Measurements from ENCODE around the gene COL28A1.
"Not testable (repeated sequence)": the region's sequence is repeated elsewhere in the genome, so short reads cannot be mapped to it uniquely, and the experiment has no call there.

COL28A1 gene

DNA sequence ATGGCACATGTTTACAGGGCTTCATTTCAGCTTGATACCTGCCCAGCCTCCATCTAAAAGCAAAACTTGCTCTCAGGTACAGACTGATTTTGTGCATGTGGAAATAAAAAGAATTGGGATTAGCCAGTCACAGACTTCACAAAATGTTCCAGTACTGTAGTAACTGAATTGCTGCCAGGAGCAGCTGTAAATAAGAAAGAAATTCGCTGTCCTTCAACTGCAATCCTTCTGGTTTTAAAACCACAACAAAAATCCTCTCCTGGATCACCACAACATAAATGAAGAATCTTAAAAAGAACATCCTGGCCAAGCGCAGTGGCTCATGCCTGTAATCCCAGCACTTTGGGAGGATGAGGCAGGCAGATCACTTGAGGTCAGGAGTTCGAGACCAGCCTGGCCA is 27.1 kb upstream of the COL28A1 start:
- H3K4me2 ChIP-seq (ENCODE audit: low read length) = no peak overlapping the region
- no peak overlapping the region for H3K4me3 ChIP-seq (ENCODE audit: low read depth, low read length)
- no peak overlapping the region for H4K91ac ChIP-seq (ENCODE audit: low read depth, low read length)
- no peak overlapping the region for H4K8ac ChIP-seq (ENCODE audit: low read depth, low read length)
- no peak overlapping the region for H2AK5ac ChIP-seq (ENCODE audit: low read length)
- H3K23ac ChIP-seq (ENCODE audit: low read length) = no peak overlapping the region
- no peak overlapping the region for H3K18ac ChIP-seq (ENCODE audit: low read length)
- no peak overlapping the region for H4K12ac ChIP-seq (ENCODE audit: low read depth, low read length)
- no peaks in the 10 kb centered on the region for H3K36me3 ChIP-seq (ENCODE audit: control insufficient read depth in 1 of 2, insufficient read depth in 2 of 2, low read length in 2 of 2)
- DNase-seq = no peak
- H3K4me1 ChIP-seq (ENCODE audit: control insufficient read depth in 1 of 2, insufficient read depth in 2 of 2, low read length in 2 of 2) = peaks cover 8 to 17% of the 10 kb centered on the region in 2 experiments
- no peaks in the 10 kb centered on the region for H3K27me3 ChIP-seq (ENCODE audit: insufficient read depth, low read length)
- H3K9ac ChIP-seq (ENCODE audit: low read length) = no peak overlapping the region
- H2BK12ac ChIP-seq (ENCODE audit: low read length) = no peak overlapping the region
- H3K9me3 ChIP-seq (ENCODE audit: insufficient read depth, low read depth, low read length) = no peaks in the 10 kb centered on the region
- no peak overlapping the region for H2BK120ac ChIP-seq (ENCODE audit: insufficient read depth, low read length, poor library complexity)
- H3K79me2 ChIP-seq (ENCODE audit: control insufficient read depth, insufficient read depth, low read length, poor library complexity) = peaks cover 6% of the 10 kb centered on the region
- no peak overlapping the region for H2AFZ ChIP-seq (ENCODE audit: insufficient read depth, low read length, poor library complexity)
- H3K79me1 ChIP-seq (ENCODE audit: low read length) = peaks cover 24% of the 10 kb centered on the region
- WGBS (ENCODE audit: extremely low coverage, insufficient coverage, insufficient read length) = no CpG with 5 or more reads among the region's 3 CpGs
- H2BK5ac ChIP-seq (ENCODE audit: low read depth, low read length, poor library complexity) = no peak overlapping the region
- no peak overlapping the region for H3K4ac ChIP-seq (ENCODE audit: low read depth, low read length)
- no peak overlapping the region for H3K14ac ChIP-seq (ENCODE audit: low read length)
- H3K27ac ChIP-seq (ENCODE audit: low read depth, low read length) = no peak overlapping the region

DNA sequence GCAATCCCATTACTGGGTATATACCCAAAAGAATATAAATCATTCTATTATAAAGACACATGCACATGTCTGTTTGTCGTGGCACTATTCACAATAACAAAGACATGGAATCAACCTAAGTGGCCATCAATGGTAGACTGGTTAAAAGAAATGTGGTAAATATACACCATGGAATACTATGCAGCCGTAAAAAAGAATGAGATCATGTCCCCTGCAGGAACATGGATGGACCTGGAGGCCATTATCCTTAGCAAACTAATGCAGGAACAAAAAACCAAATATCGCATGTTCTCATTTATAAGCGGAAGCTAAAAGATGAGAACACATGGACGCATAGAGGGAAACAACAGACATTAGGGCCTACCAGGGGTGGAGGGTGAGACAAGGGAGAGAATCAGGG is 25.9 kb upstream of the COL28A1 start:
- H3K27me3 ChIP-seq (ENCODE audit: insufficient read depth, low read length); DNase-seq; H3K27ac ChIP-seq (ENCODE audit: low read depth, low read length); H3K36me3 ChIP-seq (ENCODE audit: control insufficient read depth in 1 of 2, insufficient read depth in 2 of 2, low read length in 2 of 2); H2BK120ac ChIP-seq (ENCODE audit: insufficient read depth, low read length, poor library complexity); H3K79me2 ChIP-seq (ENCODE audit: control insufficient read depth, insufficient read depth, low read length, poor library complexity); H3K4me2 ChIP-seq (ENCODE audit: low read length); H4K12ac ChIP-seq (ENCODE audit: low read depth, low read length); H3K14ac ChIP-seq (ENCODE audit: low read length); H3K18ac ChIP-seq (ENCODE audit: low read length); H4K8ac ChIP-seq (ENCODE audit: low read depth, low read length); H3K4me3 ChIP-seq (ENCODE audit: low read depth, low read length); H2BK12ac ChIP-seq (ENCODE audit: low read length); H3K9ac ChIP-seq (ENCODE audit: low read length); H4K91ac ChIP-seq (ENCODE audit: low read depth, low read length); H2AK5ac ChIP-seq (ENCODE audit: low read length); H2AFZ ChIP-seq (ENCODE audit: insufficient read depth, low read length, poor library complexity); H3K23ac ChIP-seq (ENCODE audit: low read length); H3K9me3 ChIP-seq (ENCODE audit: insufficient read depth, low read depth, low read length); H2BK5ac ChIP-seq (ENCODE audit: low read depth, low read length, poor library complexity); H3K4ac ChIP-seq (ENCODE audit: low read depth, low read length): not testable (repeated sequence)
- H3K79me1 ChIP-seq (ENCODE audit: low read length) = peaks cover 16% of the 10 kb centered on the region
- H3K4me1 ChIP-seq (ENCODE audit: control insufficient read depth in 1 of 2, insufficient read depth in 2 of 2, low read length in 2 of 2) = peaks cover 8 to 17% of the 10 kb centered on the region in 2 experiments
- WGBS (ENCODE audit: extremely low coverage, insufficient coverage, insufficient read length) = no CpG with 5 or more reads among the region's 5 CpGs

DNA sequence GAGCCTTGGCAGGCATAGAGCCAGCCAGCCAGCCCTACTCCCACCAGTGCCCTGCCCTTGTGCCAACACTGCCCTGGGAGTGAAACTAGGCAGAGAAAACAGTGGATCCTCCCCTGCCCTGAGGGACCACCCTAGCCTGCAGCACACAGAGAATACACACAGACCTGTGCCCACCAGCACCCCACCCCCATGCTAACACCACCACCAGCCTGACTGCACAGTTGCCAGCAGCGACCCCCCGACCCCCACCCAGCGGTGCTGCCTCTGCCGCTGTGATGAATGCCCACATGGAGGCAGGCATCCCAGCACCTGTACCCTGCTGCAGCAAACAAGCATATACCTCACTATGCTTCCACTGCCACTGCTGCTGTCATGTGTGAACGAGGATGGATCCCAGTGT is 21.6 kb upstream of the COL28A1 start:
- no CpG with 5 or more reads among the region's 5 CpGs for WGBS (ENCODE audit: extremely low coverage, insufficient coverage, insufficient read length)
- Histone ChIP-seq H3K4ac (ENCODE audit: low read depth, low read length) (no peak overlapping the region), H4K12ac (ENCODE audit: low read depth, low read length) (no peak overlapping the region), H3K36me3 (ENCODE audit: control insufficient read depth in 1 of 2, insufficient read depth in 2 of 2, low read length in 2 of 2) (no peaks in the 10 kb centered on the region), H3K27ac (ENCODE audit: low read depth, low read length) (no peak overlapping the region), H3K79me1 (ENCODE audit: low read length) (no peaks in the 10 kb centered on the region), H2BK120ac (ENCODE audit: insufficient read depth, low read length, poor library complexity) (no peak overlapping the region), H3K9me3 (ENCODE audit: insufficient read depth, low read depth, low read length) (peaks cover 4% of the 10 kb centered on the region), H3K27me3 (ENCODE audit: insufficient read depth, low read length) (no peaks in the 10 kb centered on the region), H3K4me2 (ENCODE audit: low read length) (no peak overlapping the region), H3K18ac (ENCODE audit: low read length) (no peak overlapping the region), H3K23ac (ENCODE audit: low read length) (no peak overlapping the region), H3K9ac (ENCODE audit: low read length) (no peak overlapping the region), H4K91ac (ENCODE audit: low read depth, low read length) (no peak overlapping the region), H4K8ac (ENCODE audit: low read depth, low read length) (no peak overlapping the region), H3K4me1 (ENCODE audit: control insufficient read depth in 1 of 2, insufficient read depth in 2 of 2, low read length in 2 of 2) (no peaks in the 10 kb centered on the region), H3K4me3 (ENCODE audit: low read depth, low read length) (no peak overlapping the region), H2AK5ac (ENCODE audit: low read length) (no peak overlapping the region), H3K14ac (ENCODE audit: low read length) (no peak overlapping the region), H2BK5ac (ENCODE audit: low read depth, low read length, poor library complexity) (no peak overlapping the region), H2BK12ac (ENCODE audit: low read length) (no peak overlapping the region), H3K79me2 (ENCODE audit: control insufficient read depth, insufficient read depth, low read length, poor library complexity) (no peaks in the 10 kb centered on the region), H2AFZ (ENCODE audit: insufficient read depth, low read length, poor library complexity) (no peak overlapping the region)
- DNase-seq = no peak

DNA sequence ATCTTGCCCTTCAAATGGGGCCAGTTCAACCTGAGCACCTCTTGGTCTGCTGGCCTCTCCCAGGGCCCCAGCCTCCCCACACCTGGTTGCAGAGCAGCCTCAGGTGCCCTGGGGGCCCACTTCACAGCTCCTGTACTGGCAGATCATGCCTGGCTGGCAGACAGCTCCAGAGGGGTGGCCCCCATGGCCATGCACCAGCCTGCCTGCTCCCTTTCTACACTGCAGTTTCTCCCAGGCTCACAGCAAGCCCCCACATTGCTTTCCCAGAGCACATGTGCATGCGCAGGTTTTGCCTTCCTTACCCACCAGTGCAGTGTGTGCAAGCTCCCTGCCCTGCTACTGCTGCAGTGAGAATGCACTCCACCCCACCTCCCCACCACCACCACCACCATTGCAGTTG is 21.2 kb upstream of the COL28A1 start:
- Histone ChIP-seq H3K4me3 (ENCODE audit: low read depth, low read length) (no peak overlapping the region), H3K27me3 (ENCODE audit: insufficient read depth, low read length) (no peaks in the 10 kb centered on the region), H3K4me2 (ENCODE audit: low read length) (no peak overlapping the region), H2BK120ac (ENCODE audit: insufficient read depth, low read length, poor library complexity) (no peak overlapping the region), H2AK5ac (ENCODE audit: low read length) (no peak overlapping the region), H3K4me1 (ENCODE audit: control insufficient read depth in 1 of 2, insufficient read depth in 2 of 2, low read length in 2 of 2) (no peaks in the 10 kb centered on the region), H3K27ac (ENCODE audit: low read depth, low read length) (no peak overlapping the region), H3K79me1 (ENCODE audit: low read length) (no peaks in the 10 kb centered on the region), H3K9ac (ENCODE audit: low read length) (no peak overlapping the region), H4K12ac (ENCODE audit: low read depth, low read length) (no peak overlapping the region), H3K18ac (ENCODE audit: low read length) (no peak overlapping the region), H3K14ac (ENCODE audit: low read length) (no peak overlapping the region), H4K91ac (ENCODE audit: low read depth, low read length) (no peak overlapping the region), H3K4ac (ENCODE audit: low read depth, low read length) (no peak overlapping the region), H2BK5ac (ENCODE audit: low read depth, low read length, poor library complexity) (no peak overlapping the region), H3K23ac (ENCODE audit: low read length) (no peak overlapping the region), H4K8ac (ENCODE audit: low read depth, low read length) (no peak overlapping the region), H2AFZ (ENCODE audit: insufficient read depth, low read length, poor library complexity) (no peak overlapping the region), H3K9me3 (ENCODE audit: insufficient read depth, low read depth, low read length) (peaks cover 4% of the 10 kb centered on the region), H3K36me3 (ENCODE audit: control insufficient read depth in 1 of 2, insufficient read depth in 2 of 2, low read length in 2 of 2) (no peaks in the 10 kb centered on the region), H2BK12ac (ENCODE audit: low read length) (no peak overlapping the region), H3K79me2 (ENCODE audit: control insufficient read depth, insufficient read depth, low read length, poor library complexity) (no peaks in the 10 kb centered on the region)
- no peak for DNase-seq
- WGBS (ENCODE audit: extremely low coverage, insufficient coverage, insufficient read length) = no CpG with 5 or more reads among the region's 1 CpG

All from trophoblast cell (in vitro differentiated cells and primary cell).